HL-60/S4 treated with phorbol 12-myristate 13-acetate at 8.2 ng/mL for 4 days and 3 days (cell line): ENCODE data around the gene SFI1.
"Not testable (repeated sequence)": the region's sequence is repeated elsewhere in the genome, so short reads cannot be mapped to it uniquely, and the experiment has no call there.

ENCODE experiments used
- in situ Hi-C: fragments of 300-500 bp; cut with MboI; formaldehyde crosslinking; loops from 2 replicates; pipeline ENCODE4 v1.15.0; 2022; ENCODE audit warnings: low sequenced_read_pairs

SFI1 gene

GRCh38 chr22:31586137-31586920 lies 90.0 kb downstream of the SFI1 start:
- in situ Hi-C loops: no loop called here

DNA sequence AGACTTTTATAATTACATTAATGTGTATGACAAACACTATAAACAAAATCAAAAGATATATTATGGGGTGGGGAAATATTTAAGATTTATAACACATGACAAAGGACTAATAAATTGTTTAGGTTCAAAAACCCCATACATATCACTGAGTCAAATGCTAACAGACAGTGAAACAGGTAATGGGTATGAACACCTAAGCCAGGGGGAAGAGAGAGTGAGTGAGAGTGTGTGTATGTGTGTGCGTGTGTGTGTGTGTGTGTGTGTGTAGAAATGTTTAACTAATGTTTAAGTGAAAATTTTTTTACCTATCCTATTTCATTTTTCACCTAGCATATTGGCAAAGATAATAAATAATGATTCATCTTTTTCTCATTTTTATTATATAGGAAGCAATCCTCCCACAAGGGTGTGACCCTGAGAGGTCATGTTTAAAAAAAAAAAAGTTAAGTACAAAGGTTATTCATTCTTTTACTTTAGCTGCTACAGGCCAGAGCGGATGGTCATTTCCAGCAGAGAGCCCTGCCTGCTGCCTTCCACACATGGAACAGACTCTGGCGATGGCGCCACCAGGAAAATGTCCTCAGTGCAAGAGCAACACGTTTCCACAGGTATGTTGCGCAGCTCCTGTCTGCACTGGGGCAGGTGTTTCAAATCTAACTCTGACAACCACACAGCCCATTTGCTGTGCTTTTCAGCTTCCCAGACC lies 92.8 kb downstream of the SFI1 start:
- in situ Hi-C loops: no loop called here

DNA sequence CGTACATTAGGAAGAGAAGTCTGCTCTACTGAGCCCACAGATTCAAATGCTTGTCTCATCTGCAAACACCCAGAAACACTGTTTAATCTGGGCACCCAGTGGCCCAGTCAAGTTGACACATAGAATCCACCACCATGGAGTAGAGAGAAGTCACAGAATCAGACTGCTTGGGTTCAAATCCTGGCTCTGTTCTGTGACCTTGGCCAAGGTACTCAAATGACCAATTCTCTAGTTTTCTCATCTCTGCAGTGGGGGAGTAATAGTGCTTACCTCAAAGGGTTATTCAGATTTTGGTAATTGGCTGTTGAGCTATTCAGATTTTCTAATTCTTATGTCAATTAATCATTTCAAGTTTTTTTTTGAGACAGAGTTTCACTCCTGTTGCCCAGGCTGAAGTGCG lies 93.8 kb downstream of the SFI1 start:
- in situ Hi-C loops: not testable (repeated sequence)

DNA sequence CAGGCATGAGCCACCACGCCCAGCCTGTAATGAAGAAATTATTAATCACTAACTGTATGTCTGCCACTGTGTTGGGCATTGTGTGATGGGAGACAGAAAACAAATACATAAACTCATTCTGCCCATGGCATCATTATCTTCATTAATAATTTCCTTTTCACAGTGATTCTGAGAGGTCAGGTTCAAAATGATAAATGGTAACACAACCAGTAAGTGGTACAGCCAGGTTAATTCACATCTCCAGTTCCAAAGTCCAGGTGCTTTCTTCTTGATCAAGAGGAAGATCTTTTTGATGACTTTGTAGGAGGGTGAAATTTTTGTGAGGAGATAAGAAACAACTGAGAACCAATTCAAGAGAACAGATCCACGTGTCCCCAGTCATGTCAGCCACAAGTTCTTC lies 98.9 kb downstream of the SFI1 start:
- in situ Hi-C loops: no loop called here

DNA sequence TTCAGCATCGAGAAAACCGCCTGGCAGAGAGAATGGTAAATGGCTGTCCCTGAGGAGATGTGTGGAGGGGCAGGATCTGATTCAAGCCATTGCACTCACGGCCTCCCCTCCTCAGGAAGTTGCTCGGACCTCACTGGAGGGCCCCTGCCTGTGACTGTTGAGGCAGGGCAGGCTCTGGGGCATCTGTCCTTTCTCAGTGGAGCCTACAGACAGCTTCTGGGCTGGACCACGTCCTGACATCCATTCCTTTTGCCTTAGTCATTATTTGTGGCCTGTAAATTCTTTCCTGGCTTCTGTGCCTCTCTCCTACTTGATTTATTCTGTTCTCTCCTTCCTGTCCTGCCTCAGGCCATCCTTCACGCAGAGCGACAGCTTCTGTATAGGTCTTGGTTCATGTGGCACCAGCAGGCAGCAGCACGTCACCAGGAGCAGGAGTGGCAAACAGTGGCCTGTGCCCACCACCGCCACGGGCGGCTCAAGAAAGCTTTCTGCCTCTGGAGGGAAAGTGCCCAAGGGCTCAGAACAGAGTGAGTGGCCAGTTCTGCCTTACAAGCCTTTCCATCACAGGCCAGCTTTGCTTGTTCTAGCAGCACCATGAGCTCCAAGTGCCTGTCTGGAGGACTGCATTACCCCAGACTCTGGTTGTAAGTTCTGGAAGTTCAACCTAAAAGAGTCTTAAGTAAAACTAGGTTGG lies 106.1 kb downstream of the SFI1 start:
- in situ Hi-C loops: no loop called here

DNA sequence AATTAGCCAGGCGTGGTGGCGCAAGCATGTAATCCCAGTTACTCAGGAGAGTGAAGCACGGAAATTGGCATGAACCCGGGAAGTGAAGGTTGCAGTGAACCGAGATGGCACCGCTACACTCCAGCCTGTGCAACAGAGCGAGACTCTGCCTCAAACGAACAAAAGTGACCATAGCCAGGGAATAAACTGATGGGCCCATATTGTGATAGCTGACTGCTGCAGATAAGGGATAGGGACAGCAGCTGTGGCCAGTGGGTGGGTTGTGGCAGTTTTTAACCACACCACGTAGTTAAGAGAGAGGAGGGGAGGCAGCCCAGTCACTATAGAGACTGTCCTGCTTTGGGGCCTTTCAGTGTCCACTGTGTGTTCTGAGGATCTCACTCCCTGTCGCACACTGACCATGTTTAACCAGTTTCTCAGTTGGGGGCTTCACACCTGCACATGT lies 106.8 kb downstream of the SFI1 start:
- in situ Hi-C loops: no loop called here

GRCh38 chr22:31603574-31603973 lies 107.2 kb downstream of the SFI1 start:
- in situ Hi-C loops: no loop called here

- in situ Hi-C loops: no loop called here
These were observed 107.9 kb downstream of the SFI1 start for GRCh38 chr22:31604137-31604705.

- in situ Hi-C loops: no loop called here
These were observed 108.7 kb downstream of the SFI1 start for GRCh38 chr22:31604746-31605705.

DNA sequence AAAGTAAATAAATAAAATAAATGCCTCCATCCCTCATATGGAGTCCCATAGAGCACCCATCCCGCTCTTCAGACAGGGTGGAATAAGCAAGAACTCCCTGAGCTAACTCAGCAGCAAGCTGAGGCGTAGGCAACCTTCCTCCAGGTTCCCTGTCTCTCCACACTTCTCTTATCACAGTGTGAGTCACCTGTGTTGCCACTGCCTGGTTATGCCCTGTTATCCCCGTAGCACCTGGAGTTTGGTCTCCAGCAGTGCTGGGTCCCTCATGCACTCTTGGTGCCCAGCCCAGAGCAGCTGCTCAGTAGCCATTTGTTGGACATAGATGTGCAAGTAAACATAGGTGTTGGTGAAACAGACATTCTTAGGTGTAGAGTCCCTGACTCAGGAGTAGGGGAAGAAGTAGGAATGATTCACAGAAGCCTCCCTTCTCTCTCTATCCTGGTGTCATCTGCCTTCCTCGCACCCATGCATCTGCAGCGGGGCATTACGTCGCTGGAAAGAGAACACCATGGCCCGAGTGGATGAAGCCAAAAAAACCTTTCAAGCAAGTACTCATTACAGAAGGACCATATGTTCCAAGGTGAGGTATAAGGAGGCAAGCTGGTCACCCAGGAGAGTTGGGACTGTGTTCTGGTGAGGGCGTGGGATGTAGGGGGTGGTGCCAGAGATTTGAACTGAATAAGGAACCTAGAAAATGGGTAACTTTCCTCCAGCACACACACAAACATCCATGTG lies 109.7 kb downstream of the SFI1 start:
- in situ Hi-C loops: no loop called here

GRCh38 chr22:31607696-31608095 lies 111.4 kb downstream of the SFI1 start:
- in situ Hi-C loops: no loop called here

DNA sequence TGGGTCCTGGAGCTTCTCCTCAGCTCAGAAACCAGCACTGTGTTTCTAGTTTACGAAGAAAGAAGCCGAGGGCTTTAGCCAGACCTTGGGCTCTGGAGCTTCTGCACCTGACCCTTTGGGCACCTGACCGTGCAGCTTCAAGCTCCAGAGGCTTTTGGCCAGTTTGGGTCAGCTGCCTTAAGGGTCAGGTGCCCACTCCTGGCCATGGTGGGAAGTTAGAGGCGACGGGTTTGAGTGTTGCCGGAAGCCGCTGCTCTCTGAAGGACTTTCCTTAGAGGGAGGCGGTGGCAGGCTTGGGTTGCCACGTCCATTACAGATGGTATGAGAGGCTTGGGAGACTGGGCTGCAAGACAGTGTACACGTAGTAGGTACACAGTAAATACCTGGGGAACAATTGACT lies 113.4 kb downstream of the SFI1 start:
- in situ Hi-C loops: no loop called here

DNA sequence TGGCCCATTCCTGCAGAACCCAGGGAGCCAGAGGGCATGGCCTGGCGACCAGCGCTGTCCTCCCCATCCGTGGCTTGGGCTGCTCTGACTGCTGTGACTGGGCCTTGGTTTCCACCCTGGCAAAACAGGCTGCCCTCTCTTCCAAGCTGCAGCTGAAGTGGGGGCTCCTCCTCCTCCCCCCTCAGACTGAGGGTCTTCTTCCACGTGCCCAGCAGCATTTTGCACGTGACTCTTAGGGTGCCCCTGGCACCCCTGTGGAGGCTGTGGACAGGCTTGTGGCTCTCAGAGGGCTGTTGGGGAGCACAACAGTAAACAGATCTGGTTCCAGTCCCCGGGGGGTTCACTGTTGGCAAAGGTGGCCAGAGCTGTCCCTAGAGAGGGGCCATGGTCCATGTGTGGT lies 114.3 kb downstream of the SFI1 start:
- in situ Hi-C loops: no loop called here

DNA sequence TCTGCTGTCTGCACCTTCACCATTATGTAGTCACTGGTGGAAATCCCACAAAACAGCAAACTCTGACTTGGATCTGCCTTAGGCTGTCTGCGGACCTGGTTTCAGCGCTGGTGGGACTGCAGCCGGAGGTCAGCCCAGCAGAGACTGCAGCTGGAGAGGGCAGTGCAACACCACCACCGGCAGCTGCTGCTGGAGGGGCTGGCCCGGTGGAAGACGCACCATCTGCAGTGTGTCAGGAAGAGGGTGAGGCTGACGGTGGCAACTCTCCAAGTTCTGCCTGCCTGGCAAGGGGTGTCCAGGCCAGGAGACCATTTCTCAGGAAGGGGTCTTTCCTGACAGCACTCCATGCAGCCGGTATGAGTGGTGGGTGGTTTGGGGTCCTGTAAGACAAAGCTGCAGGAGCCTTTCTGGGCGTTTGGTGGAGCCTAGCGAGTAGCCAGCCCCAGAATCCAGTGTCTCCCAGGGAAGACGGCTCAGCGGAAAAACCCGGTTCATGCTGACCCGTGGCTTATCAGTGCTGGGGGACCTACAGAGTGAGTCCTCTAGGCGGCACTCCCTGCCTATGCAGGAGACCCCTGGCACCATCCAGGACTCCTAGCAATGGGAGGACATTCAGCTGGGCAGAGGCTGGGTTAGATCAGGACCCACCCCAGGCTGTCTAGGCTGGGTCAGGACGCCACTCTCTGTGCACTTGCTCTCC lies 114.9 kb downstream of the SFI1 start:
- in situ Hi-C loops: no loop called here

DNA sequence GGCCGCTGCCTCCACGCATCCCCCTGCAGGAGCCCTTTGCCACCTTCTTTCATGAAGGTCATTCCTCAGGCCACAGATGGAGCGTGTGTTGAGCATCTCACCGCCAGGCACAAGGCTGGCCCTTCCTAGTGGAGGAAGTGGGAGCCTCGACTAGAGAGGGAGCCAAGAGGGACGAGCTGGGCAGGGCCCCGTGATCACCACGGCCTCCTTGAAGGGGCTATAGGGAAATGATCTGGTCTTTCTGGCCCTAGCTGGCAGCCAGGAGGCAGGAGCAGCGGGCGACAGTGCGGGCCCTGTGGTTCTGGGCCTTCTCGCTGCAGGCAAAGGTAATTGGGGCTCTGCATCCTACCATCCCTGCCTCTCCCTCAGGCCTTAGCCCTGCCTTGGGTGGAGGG lies 116.6 kb downstream of the SFI1 start:
- in situ Hi-C loops: no loop called here

DNA sequence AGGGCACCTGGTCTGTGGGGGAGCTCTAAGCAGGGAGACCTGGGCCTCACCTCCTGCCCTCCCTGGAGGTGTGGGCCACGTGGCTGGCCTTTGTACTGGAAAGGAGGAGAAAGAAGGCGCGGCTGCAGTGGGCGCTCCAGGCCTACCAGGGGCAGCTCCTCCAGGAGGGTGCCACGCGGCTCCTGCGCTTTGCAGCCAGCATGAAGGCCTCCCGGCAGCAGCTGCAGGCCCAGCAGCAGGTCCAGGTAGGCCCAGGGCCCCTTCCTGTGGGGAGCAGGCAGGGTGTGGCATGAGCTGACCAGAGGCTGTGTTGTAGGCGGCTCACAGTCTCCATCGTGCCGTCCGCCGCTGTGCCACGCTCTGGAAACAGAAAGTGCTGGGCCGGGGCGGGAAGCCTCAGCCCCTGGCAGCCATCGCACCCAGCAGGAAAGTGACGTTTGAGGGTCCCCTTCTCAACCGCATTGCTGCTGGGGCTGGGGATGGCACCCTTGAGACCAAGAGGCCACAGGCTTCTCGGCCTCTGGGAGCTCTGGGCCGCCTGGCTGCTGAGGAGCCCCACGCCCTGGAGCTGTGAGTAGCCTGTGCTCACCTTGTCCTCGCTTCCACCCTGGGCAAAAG lies 117.1 kb downstream of the SFI1 start:
- in situ Hi-C loops: no loop called here

GRCh38 chr22:31613904-31614296 lies 117.6 kb downstream of the SFI1 start:
- in situ Hi-C loops: no loop called here

GRCh38 chr22:31614781-31615490 lies 118.6 kb downstream of the SFI1 start:
- in situ Hi-C loops: no loop called here
